Activated CD4-positive, alpha-beta T cell treated with anti-CD3 and anti-CD28 coated beads for 36 hours (primary cell): ENCODE results near the gene PTPRO. TPM values are rescaled to one million over a fixed set of nuclear protein-coding genes. Genes with fewer than 3 reads are reported as not detected.

Experiments
- ATAC-seq: fragments of 200-7000 bp; cut with Tn5 transposase; one replicate; pipeline ENCODE4 v1.10.0; 2021; ENCODE audit warnings: mild to moderate bottlenecking, moderate library complexity
- CTCF ChIA-PET: fragments of 350-600 bp; sonication (Branson Sonifier 250); formaldehyde crosslinking; loops from one replicate; lab custom pipeline; 2021; ENCODE audit warnings: antibody characterized with exemption; lab: Charles Lee
- POLR2A ChIA-PET: fragments of 350-600 bp; sonication (Branson Sonifier 250); formaldehyde crosslinking; loops from one replicate; lab custom pipeline; 2021; ENCODE audit warnings: antibody characterized with exemption, inconsistent platforms; lab: Charles Lee
- DNase-seq: peaks from one replicate; pipeline ENCODE4 v3.0.0-alpha.2; 2020
- H3K27ac Mint-ChIP-seq: one replicate; pipeline ENCODE4 v1.8.0; 2021; ENCODE audit warnings: mixed read lengths
- H3K27me3 Mint-ChIP-seq: one replicate; pipeline ENCODE4 v1.8.0; 2021; ENCODE audit warnings: mixed read lengths
- H3K36me3 Mint-ChIP-seq: one replicate; pipeline ENCODE4 v1.8.0; 2021; ENCODE audit warnings: low read depth, mixed read lengths
- H3K4me1 Mint-ChIP-seq: one replicate; pipeline ENCODE4 v1.8.0; 2021; ENCODE audit warnings: mixed read lengths
- H3K4me3 Mint-ChIP-seq: one replicate; pipeline ENCODE4 v1.8.0; 2021; ENCODE audit warnings: mild to moderate bottlenecking, moderate library complexity, mixed read lengths
- H3K9me3 Mint-ChIP-seq: one replicate; pipeline ENCODE4 v1.8.0; 2021; ENCODE audit warnings: low read depth, mixed read lengths
- intact Hi-C, 2 experiments: fragments of 100-400 bp; cut with DNase I in 1 of 2; cut with micrococcal nuclease in 1 of 2; formaldehyde crosslinking; loops; one replicate each; pipeline versions ENCODE4 v1.14.2 to v1.15.1; 2022 to 2024; cut with DNase I, micrococcal nuclease
- total RNA-seq, 2 experiments: library from RNA; stranded (reverse); gene quantifications; one replicate each; pipeline ENCODE4 v1.2.3, GENCODE V29; 2021

PTPRO gene
- total RNA-seq, 2 experiments from 2014 or later = 0.46 to 0.49 TPM

- H3K4me3 Mint-ChIP-seq = no peak overlapping the region
- no peak for ATAC-seq
- H3K36me3 Mint-ChIP-seq = no peaks in the 10 kb centered on the region
- CTCF ChIA-PET = no interaction called here
- no peaks in the 10 kb centered on the region for H3K27me3 Mint-ChIP-seq
- H3K9me3 Mint-ChIP-seq = peaks cover 13% of the 10 kb centered on the region
- H3K27ac Mint-ChIP-seq = no peak overlapping the region
- DNase-seq = no peak
- H3K4me1 Mint-ChIP-seq = no peaks in the 10 kb centered on the region
- intact Hi-C loops = no loop called here
- POLR2A ChIA-PET = no interaction called here
These were observed 131.3 kb downstream of the PTPRO start for GRCh38 chr12:15453613-15454012.

GRCh38 chr12:15458008-15458407, 135.7 kb downstream of the PTPRO start:
- ChIA-PET CTCF (interaction anchor here (1.1 kb wide), 1 partner anchor 126 kb away, joined by 3 read pairs; no protein-coding TSS in a partner anchor), POLR2A (no interaction called here)
- Mint-ChIP-seq H3K36me3 (no peaks in the 10 kb centered on the region), H3K4me1 (no peaks in the 10 kb centered on the region), H3K27me3 (peaks cover 3% of the 10 kb centered on the region), H3K27ac (no peak overlapping the region), H3K9me3 (peaks cover 14% of the 10 kb centered on the region), H3K4me3 (no peak overlapping the region)
- no peak for DNase-seq
- ATAC-seq = no peak
- intact Hi-C loops = no loop called here

- ATAC-seq (no peak), DNase-seq (no peak)
- Mint-ChIP-seq H3K36me3 (no peaks in the 10 kb centered on the region), H3K27me3 (peaks cover 15% of the 10 kb centered on the region), H3K4me3 (no peak overlapping the region), H3K4me1 (no peaks in the 10 kb centered on the region), H3K9me3 (no peaks in the 10 kb centered on the region), H3K27ac (no peak overlapping the region)
- intact Hi-C loops = no loop called here
- ChIA-PET CTCF (interaction anchor here (1.0 kb wide), 1 partner anchor 54 kb away, joined by 3 read pairs; no protein-coding TSS in a partner anchor), POLR2A (no interaction called here)
These were observed 146.6 kb downstream of the PTPRO start for GRCh38 chr12:15468911-15469310.

GRCh38 chr12:15469356-15469755, 147.0 kb downstream of the PTPRO start:
- no peaks in the 10 kb centered on the region for H3K9me3 Mint-ChIP-seq
- no peaks in the 10 kb centered on the region for H3K36me3 Mint-ChIP-seq
- ChIA-PET POLR2A (no interaction called here), CTCF (interaction anchor here (1.0 kb wide), 1 partner anchor 54 kb away, joined by 3 read pairs; no protein-coding TSS in a partner anchor)
- DNase-seq (no peak), ATAC-seq (no peak)
- intact Hi-C loops = no loop called here
- peaks cover 15% of the 10 kb centered on the region for H3K27me3 Mint-ChIP-seq
- no peak overlapping the region for H3K4me3 Mint-ChIP-seq
- no peak overlapping the region for H3K27ac Mint-ChIP-seq
- no peaks in the 10 kb centered on the region for H3K4me1 Mint-ChIP-seq

GRCh38 chr12:15472036-15472435, 149.7 kb downstream of the PTPRO start:
- Mint-ChIP-seq H3K4me1 (no peaks in the 10 kb centered on the region), H3K9me3 (no peaks in the 10 kb centered on the region), H3K27ac (no peak overlapping the region), H3K4me3 (no peak overlapping the region), H3K36me3 (no peaks in the 10 kb centered on the region), H3K27me3 (peaks cover 10% of the 10 kb centered on the region)
- ChIA-PET CTCF (no interaction called here), POLR2A (no interaction called here)
- ATAC-seq (no peak), DNase-seq (no peak)
- intact Hi-C loops = no loop called here

- CTCF ChIA-PET = interaction anchor here (0.6 to 1.7 kb wide), 2 partner anchors 114 to 115 kb away, joined by 3 read pairs; no protein-coding TSS in a partner anchor
- H3K4me3 Mint-ChIP-seq = no peak overlapping the region
- ATAC-seq = no peak
- no peaks in the 10 kb centered on the region for H3K4me1 Mint-ChIP-seq
- POLR2A ChIA-PET = no interaction called here
- H3K9me3 Mint-ChIP-seq = no peaks in the 10 kb centered on the region
- no peak overlapping the region for H3K27ac Mint-ChIP-seq
- no peak for DNase-seq
- peaks cover 4% of the 10 kb centered on the region for H3K27me3 Mint-ChIP-seq
- intact Hi-C loops = no loop called here
- no peaks in the 10 kb centered on the region for H3K36me3 Mint-ChIP-seq
These were observed 152.5 kb downstream of the PTPRO start for GRCh38 chr12:15474766-15475165.

- DNase-seq (no peak), ATAC-seq (no peak)
- intact Hi-C loops = no loop called here
- Mint-ChIP-seq H3K4me1 (no peaks in the 10 kb centered on the region), H3K4me3 (no peak overlapping the region), H3K27me3 (peaks cover 2% of the 10 kb centered on the region), H3K27ac (no peak overlapping the region), H3K9me3 (no peaks in the 10 kb centered on the region), H3K36me3 (no peaks in the 10 kb centered on the region)
- ChIA-PET CTCF (no interaction called here), POLR2A (no interaction called here)
These were observed 155.5 kb downstream of the PTPRO start for GRCh38 chr12:15477761-15478160.

GRCh38 chr12:15481846-15482245, 159.5 kb downstream of the PTPRO start:
- POLR2A ChIA-PET = no interaction called here
- no peaks in the 10 kb centered on the region for H3K9me3 Mint-ChIP-seq

GRCh38 chr12:15485466-15485865, 163.2 kb downstream of the PTPRO start:
- Mint-ChIP-seq H3K4me3 (no peak overlapping the region), H3K27ac (no peak overlapping the region), H3K36me3 (no peaks in the 10 kb centered on the region), H3K4me1 (no peaks in the 10 kb centered on the region), H3K27me3 (peaks cover 7% of the 10 kb centered on the region), H3K9me3 (no peaks in the 10 kb centered on the region)
- CTCF ChIA-PET = no interaction called here
- DNase-seq (no peak), ATAC-seq (no peak)
- POLR2A ChIA-PET = no interaction called here
- intact Hi-C loops = no loop called here

More at GRCh38 chr12:15481846-15482245, 159.5 kb downstream of the PTPRO start:
- DNase-seq = no peak
- no peak overlapping the region for H3K4me3 Mint-ChIP-seq
- intact Hi-C loops = no loop called here
- no peaks in the 10 kb centered on the region for H3K36me3 Mint-ChIP-seq
- no peak for ATAC-seq
- H3K27me3 Mint-ChIP-seq = peaks cover 3% of the 10 kb centered on the region
- H3K27ac Mint-ChIP-seq = no peak overlapping the region
- CTCF ChIA-PET = interaction anchor here (0.6 kb wide), 1 partner anchor 1777 kb away, joined by 4 read pairs; no protein-coding TSS in a partner anchor
- H3K4me1 Mint-ChIP-seq = no peaks in the 10 kb centered on the region

GRCh38 chr12:15486859-15487258, 164.6 kb downstream of the PTPRO start:
- intact Hi-C loops = no loop called here
- ATAC-seq (no peak), DNase-seq (no peak)
- POLR2A ChIA-PET = no interaction called here
- Mint-ChIP-seq H3K27ac (no peak overlapping the region), H3K4me3 (no peak overlapping the region), H3K27me3 (peaks cover 13% of the 10 kb centered on the region), H3K36me3 (no peaks in the 10 kb centered on the region), H3K4me1 (no peaks in the 10 kb centered on the region), H3K9me3 (no peaks in the 10 kb centered on the region)
- CTCF ChIA-PET = no interaction called here

- POLR2A ChIA-PET = no interaction called here
- Mint-ChIP-seq H3K36me3 (no peaks in the 10 kb centered on the region), H3K27me3 (peaks cover 17% of the 10 kb centered on the region), H3K4me3 (no peak overlapping the region), H3K9me3 (peaks cover 5% of the 10 kb centered on the region), H3K27ac (no peak overlapping the region), H3K4me1 (no peaks in the 10 kb centered on the region)
- ATAC-seq (no peak), DNase-seq (no peak)
- intact Hi-C loops = no loop called here
- CTCF ChIA-PET = no interaction called here
These were observed 166.2 kb downstream of the PTPRO start for GRCh38 chr12:15488481-15488880.

GRCh38 chr12:15494329-15495046, 172.2 kb downstream of the PTPRO start:
- peaks cover 15% of the 10 kb centered on the region for H3K27me3 Mint-ChIP-seq
- CTCF ChIA-PET = interaction anchor here (1.1 kb wide), 2 partner anchors 29 to 98 kb away, joined by 3 read pairs; no protein-coding TSS in a partner anchor
- H3K36me3 Mint-ChIP-seq = no peaks in the 10 kb centered on the region
- H3K27ac Mint-ChIP-seq = no peak overlapping the region
- intact Hi-C loops = no loop called here
- no peak overlapping the region for H3K4me3 Mint-ChIP-seq
- H3K9me3 Mint-ChIP-seq = peaks cover 5% of the 10 kb centered on the region
- DNase-seq (no peak), ATAC-seq (no peak)
- POLR2A ChIA-PET = no interaction called here
- no peaks in the 10 kb centered on the region for H3K4me1 Mint-ChIP-seq
